Progenitor cell of endocrine pancreas (in vitro differentiated cells): ENCODE results near the gene HES6. TPM values are rescaled to one million over a fixed set of nuclear protein-coding genes. Genes with fewer than 3 reads are reported as not detected.

Experiments
- DNase-seq: peaks from one replicate; pipeline ENCODE4 v3.0.0; 2021; ENCODE audit warnings: low spot score; ENCODE audit not compliant: unreplicated experiment
- H3K27ac Mint-ChIP-seq: 2 replicates; pipeline ENCODE4 v1.8.0; 2021; ENCODE audit warnings: mild to moderate bottlenecking, moderate library complexity, mixed read lengths
- H3K27me3 Mint-ChIP-seq: 2 replicates; pipeline ENCODE4 v1.8.0; 2021; ENCODE audit warnings: mixed read lengths
- H3K36me3 Mint-ChIP-seq: 2 replicates; pipeline ENCODE4 v1.8.0; 2022; ENCODE audit warnings: mixed read lengths; ENCODE audit not compliant: insufficient read depth
- H3K4me1 Mint-ChIP-seq: 2 replicates; pipeline ENCODE4 v1.8.0; 2021; ENCODE audit warnings: low read depth, mixed read lengths
- H3K4me3 Mint-ChIP-seq: 2 replicates; pipeline ENCODE4 v1.8.0; 2021; ENCODE audit warnings: low read depth, mild to moderate bottlenecking, moderate library complexity, mixed read lengths
- H3K9me3 Mint-ChIP-seq: 2 replicates; pipeline ENCODE4 v1.8.0; 2021; ENCODE audit warnings: low read depth, mixed read lengths
- total RNA-seq: library from RNA; stranded (reverse); gene quantifications from 2 replicates; pipeline ENCODE4 v1.2.1, GENCODE V29; 2021
- TF ChIP-seq, protein P1 (sequence below): fragments of 200-600 bp; sonication (generic); IDR thresholded peaks from one replicate; pipeline ENCODE4 v1.5.0; 2021; ENCODE audit warnings: antibody characterized with exemption, mild to moderate bottlenecking; ENCODE audit not compliant: unreplicated experiment

The HES6 gene
- total RNA-seq, 1 donor from 2014 or later: 64.2 TPM

DNA sequence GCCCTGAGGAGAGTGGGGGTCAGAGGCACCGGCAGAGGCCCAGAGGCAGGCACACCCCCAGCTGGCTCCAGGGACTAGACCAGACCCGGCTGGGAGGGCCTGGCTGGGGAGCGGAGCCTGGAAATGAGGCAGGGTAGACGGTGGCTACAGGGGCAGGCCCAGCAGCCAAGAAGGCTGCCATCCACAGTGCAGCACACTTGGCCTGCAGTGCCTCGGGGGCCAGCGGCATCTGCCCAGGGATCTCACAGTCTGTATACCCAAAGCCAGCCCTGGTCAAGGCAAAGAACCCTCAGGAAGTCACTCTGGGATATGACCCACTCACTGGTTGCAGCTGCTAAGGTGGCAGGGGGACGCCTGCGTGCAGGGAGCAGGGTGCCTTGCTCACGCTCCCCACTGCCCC, 30.8 kb upstream of the HES6 start:
- H3K27ac Mint-ChIP-seq: no peak overlapping the region
- TF ChIP-seq, protein P1, sequence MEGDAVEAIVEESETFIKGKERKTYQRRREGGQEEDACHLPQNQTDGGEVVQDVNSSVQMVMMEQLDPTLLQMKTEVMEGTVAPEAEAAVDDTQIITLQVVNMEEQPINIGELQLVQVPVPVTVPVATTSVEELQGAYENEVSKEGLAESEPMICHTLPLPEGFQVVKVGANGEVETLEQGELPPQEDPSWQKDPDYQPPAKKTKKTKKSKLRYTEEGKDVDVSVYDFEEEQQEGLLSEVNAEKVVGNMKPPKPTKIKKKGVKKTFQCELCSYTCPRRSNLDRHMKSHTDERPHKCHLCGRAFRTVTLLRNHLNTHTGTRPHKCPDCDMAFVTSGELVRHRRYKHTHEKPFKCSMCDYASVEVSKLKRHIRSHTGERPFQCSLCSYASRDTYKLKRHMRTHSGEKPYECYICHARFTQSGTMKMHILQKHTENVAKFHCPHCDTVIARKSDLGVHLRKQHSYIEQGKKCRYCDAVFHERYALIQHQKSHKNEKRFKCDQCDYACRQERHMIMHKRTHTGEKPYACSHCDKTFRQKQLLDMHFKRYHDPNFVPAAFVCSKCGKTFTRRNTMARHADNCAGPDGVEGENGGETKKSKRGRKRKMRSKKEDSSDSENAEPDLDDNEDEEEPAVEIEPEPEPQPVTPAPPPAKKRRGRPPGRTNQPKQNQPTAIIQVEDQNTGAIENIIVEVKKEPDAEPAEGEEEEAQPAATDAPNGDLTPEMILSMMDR: no peak
- H3K27me3 Mint-ChIP-seq: no peaks in the 10 kb centered on the region
- H3K9me3 Mint-ChIP-seq: no peaks in the 10 kb centered on the region
- no peak for DNase-seq
- peaks cover 13% of the 10 kb centered on the region for H3K4me1 Mint-ChIP-seq
- H3K36me3 Mint-ChIP-seq: peaks cover 27% of the 10 kb centered on the region
- no peak overlapping the region for H3K4me3 Mint-ChIP-seq

DNA sequence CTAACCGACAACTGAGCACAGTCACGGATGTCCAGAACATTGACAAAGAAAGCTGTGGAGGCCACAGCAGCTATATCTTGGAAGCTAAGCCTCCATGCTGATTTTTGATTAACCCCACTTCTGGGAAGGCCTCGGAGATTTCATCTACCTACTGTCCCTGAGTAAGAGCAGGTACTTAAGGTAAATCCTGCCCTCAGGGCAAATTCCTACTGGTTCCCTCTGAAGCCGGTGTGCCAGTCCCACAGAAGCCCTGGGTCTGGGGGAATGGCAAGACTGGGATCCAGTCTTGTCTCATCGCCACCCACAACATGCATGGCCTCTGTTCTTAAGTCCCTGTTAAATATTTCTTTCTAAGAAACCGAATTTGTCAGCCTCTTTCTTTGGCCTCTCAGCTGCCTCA, 29.9 kb upstream of the HES6 start:
- Mint-ChIP-seq H3K36me3 (peaks cover 25% of the 10 kb centered on the region), H3K27me3 (no peaks in the 10 kb centered on the region), H3K27ac (no peak overlapping the region), H3K4me1 (peaks cover 13% of the 10 kb centered on the region), H3K9me3 (no peaks in the 10 kb centered on the region), H3K4me3 (no peak overlapping the region)
- TF ChIP-seq, protein P1: no peak
- no peak for DNase-seq

DNA sequence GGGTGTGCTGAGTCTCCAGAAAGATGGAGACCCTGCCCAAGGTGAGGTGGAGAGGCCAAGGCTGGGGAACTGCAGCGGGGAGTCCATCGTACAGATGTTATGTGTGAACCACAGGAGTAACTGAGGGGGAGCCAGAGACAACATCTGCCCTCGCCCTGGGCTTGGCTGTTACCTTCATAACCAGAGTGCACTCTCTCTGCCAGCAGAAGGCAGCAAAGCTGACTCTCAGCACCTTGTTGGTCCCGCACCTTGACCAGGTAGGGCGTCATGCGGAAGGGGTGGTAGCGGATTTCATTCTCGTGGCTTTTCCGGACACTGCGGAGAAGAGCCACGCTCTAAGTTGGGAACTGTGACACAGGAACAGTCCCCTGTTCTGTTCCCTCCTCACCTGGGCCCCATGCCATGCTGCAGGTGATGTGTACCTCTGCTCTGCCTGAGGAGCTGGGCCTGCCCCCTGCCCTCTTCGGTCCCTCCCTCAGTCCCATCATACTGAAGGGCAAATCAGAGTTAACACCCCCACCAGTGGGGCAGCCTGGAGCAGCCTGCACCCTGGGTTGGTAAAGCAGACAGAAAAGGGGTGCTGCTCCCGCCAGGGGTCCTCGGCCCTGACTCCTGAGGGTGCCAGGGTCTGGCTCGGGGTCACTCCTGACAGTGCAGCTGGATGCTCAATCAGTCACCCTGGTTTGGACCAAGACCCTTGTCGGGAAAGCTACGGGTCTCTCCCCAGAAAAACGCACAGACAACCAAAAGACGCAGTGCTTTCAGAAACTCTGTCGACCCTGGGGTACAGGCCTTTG, 28.2 kb upstream of the HES6 start:
- H3K4me1 Mint-ChIP-seq: peaks cover 18% of the 10 kb centered on the region
- H3K36me3 Mint-ChIP-seq: peaks cover 23% of the 10 kb centered on the region
- no peaks in the 10 kb centered on the region for H3K9me3 Mint-ChIP-seq
- no peak overlapping the region for H3K4me3 Mint-ChIP-seq
- no peak overlapping the region for H3K27ac Mint-ChIP-seq
- TF ChIP-seq, protein P1: no peak
- H3K27me3 Mint-ChIP-seq: no peaks in the 10 kb centered on the region
- no peak for DNase-seq

DNA sequence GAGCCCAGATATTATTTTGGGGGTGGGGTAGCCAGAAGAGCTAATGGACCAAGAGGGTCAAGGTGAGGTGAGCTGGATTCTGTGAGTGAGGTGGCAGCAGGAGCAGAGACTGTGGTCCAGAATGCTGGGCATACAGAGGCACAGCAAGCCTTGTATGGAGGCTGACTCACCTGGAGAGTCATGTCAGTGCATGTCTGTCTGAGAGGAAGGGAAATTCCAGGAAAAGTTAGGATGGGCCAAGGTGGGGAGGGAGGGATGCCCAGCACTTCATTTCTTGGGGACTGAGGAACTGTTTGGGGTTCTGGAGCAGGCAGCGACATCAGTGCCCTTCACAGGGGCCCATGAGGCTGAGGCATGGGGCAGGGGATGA, 27.5 kb upstream of the HES6 start:
- H3K4me1 Mint-ChIP-seq: peaks cover 22% of the 10 kb centered on the region
- no peak overlapping the region for H3K27ac Mint-ChIP-seq
- H3K4me3 Mint-ChIP-seq: no peak overlapping the region
- no peaks in the 10 kb centered on the region for H3K9me3 Mint-ChIP-seq
- no peaks in the 10 kb centered on the region for H3K27me3 Mint-ChIP-seq
- DNase-seq: no peak
- TF ChIP-seq, protein P1: no peak
- H3K36me3 Mint-ChIP-seq: peaks cover 20% of the 10 kb centered on the region

DNA sequence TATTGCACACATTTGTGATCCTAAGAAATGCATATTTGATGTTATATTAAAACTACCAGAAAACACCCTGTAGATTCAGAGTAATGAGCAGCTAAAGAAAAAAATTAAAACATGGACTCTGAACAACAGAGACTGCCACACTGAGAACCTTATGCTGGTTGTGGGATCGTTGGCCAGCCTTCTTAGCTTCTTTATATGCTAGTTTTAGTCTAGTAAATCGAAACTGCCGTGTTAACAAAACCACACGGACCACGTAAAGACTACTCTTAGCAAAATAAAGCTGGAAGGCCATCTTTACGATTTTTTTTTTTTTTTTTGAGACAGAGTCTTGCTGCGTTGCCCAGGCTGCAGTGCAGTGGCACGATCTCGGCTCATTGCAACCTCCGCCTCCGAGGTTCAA, 25.8 kb upstream of the HES6 start:
- no peaks in the 10 kb centered on the region for H3K27me3 Mint-ChIP-seq
- no peak overlapping the region for H3K27ac Mint-ChIP-seq
- H3K4me1 Mint-ChIP-seq: peaks cover 9% of the 10 kb centered on the region
- H3K36me3 Mint-ChIP-seq: peaks cover 16% of the 10 kb centered on the region
- no peaks in the 10 kb centered on the region for H3K9me3 Mint-ChIP-seq
- H3K4me3 Mint-ChIP-seq: no peak overlapping the region
- DNase-seq: no peak
- TF ChIP-seq, protein P1: no peak
